HL-60 (cell line): Measurements from ENCODE around the gene PGM1.

ENCODE experiments used
- DNase-seq, 2 experiments: peaks; one replicate each; pipeline ENCODE4 v3.0.0-alpha.2; 2010 to 2020; ENCODE audit warnings: low read depth in 1 of 2, low spot score in 1 of 2
- H3K27ac ChIP-seq: fragments of 250-450 bp; sonication (Bioruptor Pico); replicated peaks from 2 replicates; pipeline ENCODE4 v1.5.1; 2020; ENCODE audit warnings: mild to moderate bottlenecking, moderate library complexity
- H3K27me3 ChIP-seq: fragments of 250-450 bp; sonication (Bioruptor Pico); 2 replicates; pipeline ENCODE4 v1.5.1; 2021; ENCODE audit warnings: mild to moderate bottlenecking, moderate library complexity; ENCODE audit not compliant: insufficient read depth, poor library complexity, severe bottlenecking
- H3K4me3 ChIP-seq: replicated peaks from 2 replicates; pipeline ENCODE4 v1.5.1; 2011; ENCODE audit warnings: mild to moderate bottlenecking, control low read depth, low read length; ENCODE audit not compliant: insufficient read depth
- GABPA ChIP-seq: IDR thresholded peaks from 2 replicates; pipeline ENCODE4 v1.6.1; 2012; ENCODE audit warnings: low read depth
- POLR2AphosphoS5 ChIP-seq: IDR thresholded peaks from 2 replicates; pipeline ENCODE4 v1.6.1; 2012; ENCODE audit warnings: low read depth
- SPI1 ChIP-seq: IDR thresholded peaks from 2 replicates; pipeline ENCODE4 v1.6.1; 2012; ENCODE audit warnings: low read depth, mild to moderate bottlenecking, borderline replicate concordance
- TF ChIP-seq, protein P1 (sequence below): IDR thresholded peaks from one replicate; pipeline ENCODE4 v1.5.1; 2011; ENCODE audit warnings: low read length, control low read depth, inconsistent platforms; ENCODE audit not compliant: insufficient read depth
- TF ChIP-seq, protein P2 (sequence below): IDR thresholded peaks from 2 replicates; pipeline ENCODE4 v1.6.1; 2012; ENCODE audit warnings: low read depth; ENCODE audit not compliant: insufficient replicate concordance

PGM1 gene

DNA sequence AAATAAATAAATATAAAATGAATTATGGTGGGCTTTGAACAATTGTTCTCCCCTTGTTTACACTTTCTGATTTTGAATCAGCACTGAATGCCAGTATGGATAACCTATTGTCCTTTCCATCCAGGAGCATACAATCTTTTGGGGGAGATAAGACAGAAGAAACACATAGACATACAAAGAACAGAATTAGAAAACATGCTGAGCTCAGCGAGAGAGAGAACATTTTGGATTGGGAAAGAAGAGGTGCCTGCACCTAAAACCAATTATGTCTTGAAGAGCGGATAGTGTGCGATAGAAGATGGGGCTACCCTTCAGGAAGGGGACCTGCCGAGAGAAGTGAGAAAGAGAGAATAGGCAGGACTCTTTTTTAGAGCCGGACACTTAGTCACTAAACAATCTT lies 6.6 kb downstream of the PGM1 start:
- TF ChIP-seq POLR2AphosphoS5, result no peak
- no peak for TF ChIP-seq GABPA
- TF ChIP-seq SPI1, result no peak
- TF ChIP-seq, protein P1, sequence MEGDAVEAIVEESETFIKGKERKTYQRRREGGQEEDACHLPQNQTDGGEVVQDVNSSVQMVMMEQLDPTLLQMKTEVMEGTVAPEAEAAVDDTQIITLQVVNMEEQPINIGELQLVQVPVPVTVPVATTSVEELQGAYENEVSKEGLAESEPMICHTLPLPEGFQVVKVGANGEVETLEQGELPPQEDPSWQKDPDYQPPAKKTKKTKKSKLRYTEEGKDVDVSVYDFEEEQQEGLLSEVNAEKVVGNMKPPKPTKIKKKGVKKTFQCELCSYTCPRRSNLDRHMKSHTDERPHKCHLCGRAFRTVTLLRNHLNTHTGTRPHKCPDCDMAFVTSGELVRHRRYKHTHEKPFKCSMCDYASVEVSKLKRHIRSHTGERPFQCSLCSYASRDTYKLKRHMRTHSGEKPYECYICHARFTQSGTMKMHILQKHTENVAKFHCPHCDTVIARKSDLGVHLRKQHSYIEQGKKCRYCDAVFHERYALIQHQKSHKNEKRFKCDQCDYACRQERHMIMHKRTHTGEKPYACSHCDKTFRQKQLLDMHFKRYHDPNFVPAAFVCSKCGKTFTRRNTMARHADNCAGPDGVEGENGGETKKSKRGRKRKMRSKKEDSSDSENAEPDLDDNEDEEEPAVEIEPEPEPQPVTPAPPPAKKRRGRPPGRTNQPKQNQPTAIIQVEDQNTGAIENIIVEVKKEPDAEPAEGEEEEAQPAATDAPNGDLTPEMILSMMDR, result no peak
- TF ChIP-seq, protein P2, sequence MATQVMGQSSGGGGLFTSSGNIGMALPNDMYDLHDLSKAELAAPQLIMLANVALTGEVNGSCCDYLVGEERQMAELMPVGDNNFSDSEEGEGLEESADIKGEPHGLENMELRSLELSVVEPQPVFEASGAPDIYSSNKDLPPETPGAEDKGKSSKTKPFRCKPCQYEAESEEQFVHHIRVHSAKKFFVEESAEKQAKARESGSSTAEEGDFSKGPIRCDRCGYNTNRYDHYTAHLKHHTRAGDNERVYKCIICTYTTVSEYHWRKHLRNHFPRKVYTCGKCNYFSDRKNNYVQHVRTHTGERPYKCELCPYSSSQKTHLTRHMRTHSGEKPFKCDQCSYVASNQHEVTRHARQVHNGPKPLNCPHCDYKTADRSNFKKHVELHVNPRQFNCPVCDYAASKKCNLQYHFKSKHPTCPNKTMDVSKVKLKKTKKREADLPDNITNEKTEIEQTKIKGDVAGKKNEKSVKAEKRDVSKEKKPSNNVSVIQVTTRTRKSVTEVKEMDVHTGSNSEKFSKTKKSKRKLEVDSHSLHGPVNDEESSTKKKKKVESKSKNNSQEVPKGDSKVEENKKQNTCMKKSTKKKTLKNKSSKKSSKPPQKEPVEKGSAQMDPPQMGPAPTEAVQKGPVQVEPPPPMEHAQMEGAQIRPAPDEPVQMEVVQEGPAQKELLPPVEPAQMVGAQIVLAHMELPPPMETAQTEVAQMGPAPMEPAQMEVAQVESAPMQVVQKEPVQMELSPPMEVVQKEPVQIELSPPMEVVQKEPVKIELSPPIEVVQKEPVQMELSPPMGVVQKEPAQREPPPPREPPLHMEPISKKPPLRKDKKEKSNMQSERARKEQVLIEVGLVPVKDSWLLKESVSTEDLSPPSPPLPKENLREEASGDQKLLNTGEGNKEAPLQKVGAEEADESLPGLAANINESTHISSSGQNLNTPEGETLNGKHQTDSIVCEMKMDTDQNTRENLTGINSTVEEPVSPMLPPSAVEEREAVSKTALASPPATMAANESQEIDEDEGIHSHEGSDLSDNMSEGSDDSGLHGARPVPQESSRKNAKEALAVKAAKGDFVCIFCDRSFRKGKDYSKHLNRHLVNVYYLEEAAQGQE, result no peak
- no peak for DNase-seq
- H3K4me3 ChIP-seq, result no peak overlapping the region

DNA sequence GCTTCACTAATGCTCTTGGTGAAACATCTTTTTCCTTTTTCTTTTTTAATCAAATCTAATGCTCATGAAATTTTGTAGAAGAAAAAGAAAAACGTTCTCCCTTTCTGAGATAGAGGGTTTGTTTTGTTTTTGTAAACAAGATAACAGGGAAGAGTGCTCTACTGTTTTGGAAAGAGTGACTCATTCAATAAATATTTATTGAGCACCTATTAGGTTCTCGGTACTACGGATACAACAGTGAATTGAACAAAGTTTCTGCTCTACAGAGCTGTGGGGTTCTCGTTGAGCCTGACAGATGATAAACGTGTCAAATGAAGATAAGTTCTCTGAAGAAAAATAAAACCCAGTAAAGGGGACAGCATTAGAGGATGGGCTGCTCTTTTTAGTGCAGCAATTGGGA lies 7.0 kb downstream of the PGM1 start:
- Histone ChIP-seq H3K4me3 (no peak overlapping the region), H3K27me3 (no peaks in the 10 kb centered on the region), H3K27ac (no peak overlapping the region)
- TF ChIP-seq SPI1, result no peak
- TF ChIP-seq, protein P2, result no peak
- no peak for TF ChIP-seq GABPA
- TF ChIP-seq, protein P1, result no peak
- TF ChIP-seq POLR2AphosphoS5, result no peak
- DNase-seq, result no peak

More for the DNA sequence above, 6.6 kb downstream of the PGM1 start:
- H3K27me3 ChIP-seq, result no peaks in the 10 kb centered on the region
- H3K27ac ChIP-seq, result no peak overlapping the region

DNA sequence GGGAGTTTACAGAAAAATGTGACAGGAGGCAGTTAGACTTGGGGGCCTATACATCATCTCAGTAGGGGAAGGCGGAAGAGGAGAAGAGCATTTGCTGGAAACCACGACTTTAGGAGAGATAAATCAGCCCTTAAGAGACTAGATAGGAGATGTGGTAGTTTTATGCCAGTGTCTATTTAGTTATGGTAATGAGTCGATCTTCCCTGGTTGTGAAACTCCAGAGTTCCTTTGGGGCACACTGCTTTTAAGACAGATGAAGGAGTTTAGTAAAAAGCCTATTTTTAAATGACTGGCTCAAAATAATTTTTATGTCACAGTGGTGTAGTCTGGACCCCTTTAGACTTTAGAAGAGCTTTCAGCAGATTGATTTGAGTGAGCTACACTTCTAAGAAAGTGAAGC lies 7.8 kb downstream of the PGM1 start:
- Histone ChIP-seq H3K4me3 (no peak overlapping the region), H3K27me3 (no peaks in the 10 kb centered on the region), H3K27ac (no peak overlapping the region)
- no peak for DNase-seq
- no peak for TF ChIP-seq POLR2AphosphoS5

DNA sequence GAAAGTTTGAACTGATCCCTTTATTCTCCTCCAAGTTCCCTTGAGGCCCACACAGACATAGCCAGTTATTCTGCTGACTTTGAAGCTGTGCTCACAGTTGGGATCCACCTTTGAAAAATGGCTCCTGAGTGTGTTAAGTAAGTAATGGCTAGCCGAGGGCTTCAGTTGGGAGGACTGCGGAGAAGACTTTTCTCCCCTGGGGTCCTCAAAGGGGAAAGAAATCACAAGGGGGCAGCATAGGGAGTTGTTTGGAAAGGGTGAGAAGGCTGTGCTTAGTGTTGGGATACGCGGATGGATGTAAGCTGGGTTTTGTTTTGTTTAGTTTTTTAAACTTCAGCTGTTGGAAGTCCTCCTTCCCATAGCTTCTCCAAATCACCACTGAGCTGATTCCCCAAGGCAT lies 8.3 kb downstream of the PGM1 start:
- Histone ChIP-seq H3K4me3 (no peak overlapping the region), H3K27ac (no peak overlapping the region), H3K27me3 (no peaks in the 10 kb centered on the region)
- no peak for TF ChIP-seq POLR2AphosphoS5
- no peak for TF ChIP-seq SPI1
- TF ChIP-seq, protein P2, result no peak
- TF ChIP-seq, protein P1, result no peak
- TF ChIP-seq GABPA, result no peak
- DNase-seq, result no peak
